AG04449 (cell line): Measurements from ENCODE around the gene CFAP97D1.

Experiments used
- CTCF ChIA-PET: fragments of 350-600 bp; formaldehyde crosslinking; extraction: SDS; loops from one replicate; lab custom pipeline; 2021; ENCODE audit warnings: antibody characterized with exemption; lab: Yijun Ruan, JAX
- POLR2A ChIA-PET: fragments of 400-600, 350-600 bp; formaldehyde crosslinking; extraction: SDS; loops from one replicate; lab custom pipeline; 2020; ENCODE audit warnings: antibody characterized with exemption, inconsistent platforms; lab: Yijun Ruan, JAX
- DNase-seq: peaks from one replicate; pipeline ENCODE4 v3.0.0-alpha.2; 2010; ENCODE audit warnings: low read depth, low spot score
- H3K4me3 ChIP-seq: 2 replicates; pipeline ENCODE4 v1.5.1; 2011; ENCODE audit warnings: low read depth, mild to moderate bottlenecking, control low read depth, low read length
- CTCF ChIP-seq: IDR thresholded peaks from one replicate; pipeline ENCODE4 v1.5.1; 2011; ENCODE audit warnings: mild to moderate bottlenecking, moderate library complexity, low read length, control low read depth, inconsistent platforms; ENCODE audit not compliant: insufficient read depth; ENCODE audit errors: missing control alignments

The CFAP97D1 gene

GRCh38 chr17:43768382-43768781 lies 11.9 kb upstream of the CFAP97D1 start:
- no peak overlapping the region for H3K4me3 ChIP-seq
- CTCF ChIA-PET, result interaction anchor here (1.2 to 22.0 kb wide), 6 partner anchors 8 to 192 kb away, joined by 3 to 1463 read pairs (median 57); partner anchors contain the start of genes DUSP3 and SOST
- TF ChIP-seq CTCF, result no peak
- no peak for DNase-seq
- POLR2A ChIA-PET, result no interaction called here

- POLR2A ChIA-PET, result no interaction called here
- CTCF ChIA-PET, result interaction anchor here (1.4 to 22.0 kb wide), 5 partner anchors 8 to 77 kb away, joined by 4 to 1463 read pairs (median 55); partner anchors contain the start of genes CD300LG, DUSP3 and SOST
- no peak for DNase-seq
- no peak overlapping the region for H3K4me3 ChIP-seq
- no peak for TF ChIP-seq CTCF
These were observed 11.3 kb upstream of the CFAP97D1 start for GRCh38 chr17:43768943-43769342.

- CTCF ChIA-PET, result interaction anchor here (1.2 to 22.0 kb wide), 5 partner anchors 9 to 77 kb away, joined by 4 to 1463 read pairs (median 14); partner anchors contain the start of genes CD300LG, DUSP3 and SOST
- no peak for TF ChIP-seq CTCF
These were observed 10.8 kb upstream of the CFAP97D1 start for GRCh38 chr17:43769426-43769825.

GRCh38 chr17:43769859-43770258 lies 10.4 kb upstream of the CFAP97D1 start:
- TF ChIP-seq CTCF, result no peak
- POLR2A ChIA-PET, result no interaction called here
- CTCF ChIA-PET, result interaction anchor here (1.2 to 22.0 kb wide), 4 partner anchors 9 to 76 kb away, joined by 4 to 1463 read pairs (median 9); partner anchors contain the start of genes CD300LG, DUSP3 and SOST
- no peak overlapping the region for H3K4me3 ChIP-seq
- DNase-seq, result no peak

More at GRCh38 chr17:43769426-43769825, 10.8 kb upstream of the CFAP97D1 start:
- no peak for DNase-seq
- POLR2A ChIA-PET, result no interaction called here
- no peak overlapping the region for H3K4me3 ChIP-seq

GRCh38 chr17:43770957-43771356 lies 9.3 kb upstream of the CFAP97D1 start:
- DNase-seq, result no peak
- no peak for TF ChIP-seq CTCF
- ChIA-PET CTCF (interaction anchor here (0.7 to 22.0 kb wide), 3 partner anchors 9 to 72 kb away, joined by 3 to 1463 read pairs (median 14); partner anchors contain the start of gene SOST), POLR2A (no interaction called here)
- H3K4me3 ChIP-seq, result no peak overlapping the region

- TF ChIP-seq CTCF, result no peak
- ChIA-PET CTCF (interaction anchor here (0.8 to 4.4 kb wide), 3 partner anchors 8 to 77 kb away, joined by 3 to 32 read pairs (median 4); partner anchors contain the start of gene SOST), POLR2A (no interaction called here)
- DNase-seq, result no peak
- no peak overlapping the region for H3K4me3 ChIP-seq
These were observed 8.8 kb upstream of the CFAP97D1 start for GRCh38 chr17:43771463-43771862.
